H1 (cell line): ENCODE data around the gene TLE1. TPM values are rescaled to one million over a fixed set of nuclear protein-coding genes. Genes with fewer than 3 reads are reported as not detected.

Experiments
- CTCF ChIA-PET: fragments of 300-600 bp; sonication (Branson Sonifier 250); formaldehyde crosslinking; loops from one replicate; lab custom pipeline; 2021; ENCODE audit not compliant: partially characterized antibody; lab: Charles Lee
- POLR2A ChIA-PET: fragments of 300-600 bp; sonication (Branson Sonifier 250); formaldehyde crosslinking; loops from one replicate; lab custom pipeline; 2021; ENCODE audit warnings: inconsistent platforms; ENCODE audit not compliant: partially characterized antibody; lab: Charles Lee
- DNase-seq, 2 experiments: peaks; one replicate each; pipeline versions ENCODE4 v3.0.0 to v3.0.0-alpha.2; 2010 to 2022; ENCODE audit warnings: low spot score in 2 of 2, low read depth in 1 of 2, mixed read lengths in 1 of 2
- FAIRE-seq: peaks from 2 replicates; lab custom pipeline; 2011; peaks lifted over from hg19 to GRCh38; lab: Jason Lieb, UNC
- H2AFZ ChIP-seq: 2 replicates; pipeline ENCODE4 v1.8.1; 2012; ENCODE audit warnings: low read length, inconsistent platforms
- H2AK5ac ChIP-seq: 2 replicates; pipeline ENCODE4 v1.6.1; 2013; ENCODE audit warnings: low read depth, low read length
- H2BK120ac ChIP-seq: replicated peaks from 2 replicates; pipeline ENCODE3; 2013; ENCODE audit warnings: low read depth, low read length, inconsistent platforms
- H2BK12ac ChIP-seq: 2 replicates; pipeline ENCODE4 v1.6.1; 2013; ENCODE audit warnings: low read depth, low read length
- H2BK15ac ChIP-seq: 2 replicates; pipeline ENCODE4 v1.6.1; 2013; ENCODE audit warnings: low read length
- H2BK20ac ChIP-seq: 2 replicates; pipeline ENCODE4 v1.6.1; 2013; ENCODE audit warnings: low read length
- H2BK5ac ChIP-seq: 2 replicates; pipeline ENCODE4 v1.6.1; 2013; ENCODE audit warnings: low read depth, low read length
- H3K14ac ChIP-seq: 2 replicates; pipeline ENCODE4 v1.6.1; 2013; ENCODE audit warnings: inconsistent platforms; ENCODE audit not compliant: insufficient read length
- H3K18ac ChIP-seq: 2 replicates; pipeline ENCODE4 v1.6.1; 2013; ENCODE audit warnings: low read length; ENCODE audit errors: extremely low read depth
- H3K23ac ChIP-seq: 2 replicates; pipeline ENCODE4 v1.6.1; 2013; ENCODE audit warnings: inconsistent platforms; ENCODE audit not compliant: insufficient read length
- H3K23me2 ChIP-seq: 2 replicates; pipeline ENCODE4 v1.6.1; 2013; ENCODE audit warnings: low read depth, low read length
- H3K27ac ChIP-seq: 2 replicates; pipeline ENCODE4 v1.6.1; 2011; ENCODE audit warnings: low read depth, low read length, inconsistent platforms
- H3K27me3 ChIP-seq, 4 experiments: replicated peaks in 1 of 4; 1 replicate in 1 of 4; 2 replicates in 3 of 4; pipeline versions ENCODE4 v1.6.1 to v1.8.1; 2011 to 2013; ENCODE audit warnings: low read length in 3 of 4, mild to moderate bottlenecking in 3 of 4, inconsistent platforms in 2 of 4, mixed read lengths in 2 of 4, moderate library complexity in 1 of 4; ENCODE audit not compliant: control insufficient read depth in 3 of 4, insufficient read depth in 3 of 4; ENCODE audit errors: extremely low read depth in 1 of 4
- H3K36me3 ChIP-seq, 4 experiments: 2 replicates each; pipeline versions ENCODE4 v1.6.1 to v1.8.1; 2011 to 2013; ENCODE audit warnings: mild to moderate bottlenecking in 4 of 4, low read length in 3 of 4, moderate library complexity in 2 of 4, control low read depth in 1 of 4, inconsistent platforms in 1 of 4; ENCODE audit not compliant: insufficient read depth in 4 of 4, control insufficient read depth in 2 of 4
- H3K4ac ChIP-seq: replicated peaks from 2 replicates; pipeline ENCODE3; 2013; ENCODE audit warnings: low read length, low read depth, mixed read lengths, inconsistent platforms; ENCODE audit not compliant: insufficient read length
- H3K4me1 ChIP-seq, 4 experiments: replicated peaks in 1 of 4; 1 replicate in 1 of 4; 2 replicates in 3 of 4; pipeline versions ENCODE4 v1.6.1 to v1.8.1; 2011 to 2013; ENCODE audit warnings: low read length in 3 of 4, inconsistent platforms in 2 of 4, mixed read lengths in 1 of 4; ENCODE audit not compliant: insufficient read depth in 4 of 4, control insufficient read depth in 3 of 4
- H3K4me2 ChIP-seq, 2 experiments: 2 replicates each; pipeline versions ENCODE4 v1.6.1 to v1.8.1; 2011 to 2013; ENCODE audit warnings: low read depth in 2 of 2, low read length in 2 of 2, control low read depth in 1 of 2, inconsistent platforms in 1 of 2, mild to moderate bottlenecking in 1 of 2; ENCODE audit not compliant: insufficient read depth in 1 of 2
- H3K4me3 ChIP-seq, 4 experiments: fragments of 200-600, 300-600 bp in 1 of 4; sonication (generic), shearing (Covaris generic), sonication (Bioruptor Twin) in 1 of 4; 2 replicates each; pipeline versions ENCODE4 v1.5.1 to v1.8.1; 2011 to 2016; ENCODE audit warnings: low read length in 4 of 4, low read depth in 3 of 4, control low read depth in 2 of 4, inconsistent platforms in 2 of 4, mild to moderate bottlenecking in 2 of 4, mixed read lengths in 1 of 4, moderate library complexity in 1 of 4; ENCODE audit not compliant: insufficient read depth in 2 of 4; ENCODE audit errors: extremely low read depth in 1 of 4
- H3K56ac ChIP-seq: replicated peaks from 2 replicates; pipeline ENCODE3; 2013; ENCODE audit warnings: low read depth, mild to moderate bottlenecking, mixed read lengths, low read length, inconsistent platforms; ENCODE audit not compliant: insufficient read length
- H3K79me1 ChIP-seq: 2 replicates; pipeline ENCODE4 v1.6.1; 2013; ENCODE audit warnings: low read depth, low read length, control low read depth
- H3K79me2 ChIP-seq, 2 experiments: 2 replicates each; pipeline versions ENCODE4 v1.6.1 to v1.8.1; 2012 to 2013; ENCODE audit warnings: low read length in 2 of 2, mild to moderate bottlenecking in 2 of 2, inconsistent platforms in 1 of 2; ENCODE audit not compliant: insufficient read depth in 2 of 2, control insufficient read depth in 1 of 2
- H3K9ac ChIP-seq, 4 experiments: replicated peaks in 1 of 4; 1 replicate in 1 of 4; 2 replicates in 3 of 4; pipeline versions ENCODE4 v1.6.1 to v1.8.1; 2011 to 2013; ENCODE audit warnings: low read depth in 3 of 4, low read length in 3 of 4, control low read depth in 2 of 4, mild to moderate bottlenecking in 2 of 4, moderate library complexity in 2 of 4, inconsistent platforms in 1 of 4; ENCODE audit errors: extremely low read depth in 1 of 4
- H3K9me3 ChIP-seq, 2 experiments: 2 replicates each; pipeline versions ENCODE4 v1.6.1 to v1.8.1; 2012 to 2013; ENCODE audit warnings: mild to moderate bottlenecking in 2 of 2, moderate library complexity in 2 of 2, control low read depth in 1 of 2, inconsistent platforms in 1 of 2, low read depth in 1 of 2, low read length in 1 of 2, mixed read lengths in 1 of 2; ENCODE audit not compliant: insufficient read depth in 2 of 2
- H4K20me1 ChIP-seq, 2 experiments: replicated peaks in 1 of 2; 2 replicates each; pipeline versions ENCODE3 to v1.8.1; 2011 to 2013; ENCODE audit warnings: inconsistent platforms in 2 of 2, low read length in 2 of 2, mild to moderate bottlenecking in 1 of 2; ENCODE audit not compliant: insufficient read depth in 2 of 2, control insufficient read depth in 1 of 2
- H4K5ac ChIP-seq: 2 replicates; pipeline ENCODE4 v1.6.1; 2013; ENCODE audit warnings: low read length, low read depth, mixed read lengths, inconsistent platforms; ENCODE audit not compliant: insufficient read length
- H4K8ac ChIP-seq: 2 replicates; pipeline ENCODE4 v1.8.0; 2013; ENCODE audit warnings: mild to moderate bottlenecking, moderate library complexity, low read length, inconsistent platforms; ENCODE audit not compliant: insufficient read depth; ENCODE audit errors: extremely low read depth
- H4K91ac ChIP-seq: replicated peaks from 2 replicates; pipeline ENCODE3; 2013; ENCODE audit warnings: low read length, mixed read lengths, inconsistent platforms; ENCODE audit not compliant: insufficient read length
- CBX5 ChIP-seq: fragments of 300-800, 300-1000 bp; sonication (generic); IDR thresholded peaks from 2 replicates; pipeline ENCODE4 v1.7.1; 2016; ENCODE audit warnings: antibody characterized with exemption, low read length, low read depth
- CHD1 ChIP-seq: IDR thresholded peaks from 2 replicates; pipeline ENCODE4 v1.6.1; 2012; ENCODE audit warnings: low read depth, low read length, improper control_type of control experiment
- CHD2 ChIP-seq: IDR thresholded peaks from 2 replicates; pipeline ENCODE4 v1.6.1; 2012; ENCODE audit warnings: low read length, improper control_type of control experiment
- CTBP2 ChIP-seq: IDR thresholded peaks from 2 replicates; pipeline ENCODE4 v1.7.0; 2011; ENCODE audit warnings: borderline replicate concordance, mild to moderate bottlenecking, moderate library complexity, mixed read lengths, low read length; ENCODE audit not compliant: insufficient read depth, insufficient read length
- GTF2F1 ChIP-seq: IDR thresholded peaks from 2 replicates; pipeline ENCODE4 v1.6.1; 2012; ENCODE audit warnings: low read depth, low read length, improper control_type of control experiment, borderline replicate concordance
- JUN ChIP-seq: IDR thresholded peaks from 2 replicates; pipeline ENCODE4 v1.6.1; 2011; ENCODE audit warnings: low read depth, mild to moderate bottlenecking, improper control_type of control experiment, low read length
- JUND ChIP-seq: IDR thresholded peaks from 2 replicates; pipeline ENCODE4 v1.6.1; 2011; ENCODE audit warnings: mild to moderate bottlenecking, improper control_type of control experiment, low read length
- POLR2A ChIP-seq, 2 experiments: IDR thresholded peaks; 1 replicate in 1 of 2; 2 replicates in 1 of 2; pipeline ENCODE4 v1.6.1; 2011; ENCODE audit warnings: low read depth in 2 of 2, low read length in 2 of 2, mild to moderate bottlenecking in 2 of 2; ENCODE audit errors: control extremely low read depth in 1 of 2
- RFX5 ChIP-seq: IDR thresholded peaks from 2 replicates; pipeline ENCODE4 v1.6.1; 2011; ENCODE audit warnings: low read depth, low read length, improper control_type of control experiment, borderline replicate concordance
- SIRT6 ChIP-seq: IDR thresholded peaks from one replicate; pipeline ENCODE4 v1.7.1; 2012; ENCODE audit warnings: low read length, inconsistent platforms
- SIX5 ChIP-seq: IDR thresholded peaks from 2 replicates; pipeline ENCODE4 v1.6.1; 2011; ENCODE audit warnings: mild to moderate bottlenecking, low read depth, low read length
- SP1 ChIP-seq: IDR thresholded peaks from 2 replicates; pipeline ENCODE4 v1.6.1; 2011; ENCODE audit warnings: low read depth, low read length
- TEAD4 ChIP-seq: IDR thresholded peaks from 2 replicates; pipeline ENCODE4 v1.6.1; 2012; ENCODE audit warnings: low read depth, low read length, inconsistent platforms, mixed read lengths
- ZNF274 ChIP-seq: IDR thresholded peaks from 2 replicates; pipeline ENCODE4 v1.7.0; 2012; ENCODE audit warnings: low read length, borderline replicate concordance; ENCODE audit errors: extremely low read depth
- WGBS, 2 experiments: shearing (Covaris generic) in 1 of 2; methylation state at CpG; one replicate each; pipeline versions ENCODE4 v1.1.6 to v1.1.7; 2013 to 2015; ENCODE audit warnings: low lambda C conversion rate in 2 of 2, mixed read lengths in 2 of 2, inconsistent platforms in 1 of 2, low coverage in 1 of 2, missing lambda C conversion rate in 1 of 2; ENCODE audit not compliant: insufficient replicate concordance in 2 of 2, insufficient coverage in 1 of 2, insufficient read length in 1 of 2; ENCODE audit errors: extremely low coverage in 1 of 2, missing lambda C conversion rate in 1 of 2; 5-methylcytosine and 5-hydroxymethylcytosine counted together
- polyA plus RNA-seq, 7 experiments: library from polyadenylated mRNA; depleted of rRNA in 3 of 7; stranded (reverse) in 5 of 7; unstranded in 2 of 7; fragments of >200 nt in 5 of 7; fragments of 200-250 nt in 2 of 7; gene quantifications; 1 replicate in 5 of 7; 2 replicates in 1 of 7; 4 replicates in 1 of 7; pipeline versions ENCODE4 v1.2.1 to v1.2.3, GENCODE V29; 2011 to 2013; ENCODE audit warnings: missing spikeins in 2 of 7, mixed read lengths in 2 of 7
- total RNA-seq: library from RNA; stranded (reverse); fragmentation: NEBNext Ultra II Directional; extraction: Animal tissue kit (Norgen Biotek cat#: 25700); gene quantifications from 2 replicates; pipeline ENCODE4 v1.2.1, GENCODE V29; 2021
- TF ChIP-seq, protein P1 (sequence below): IDR thresholded peaks from 2 replicates; pipeline ENCODE4 v1.6.1; 2012; ENCODE audit warnings: inconsistent platforms

TLE1 gene
- total and polyA plus RNA-seq, 2 of the 8 experiments (the other 6 are each of a cell fraction or from before 2014, with no cell fraction given) = 81.8 to 91.6 TPM

DNA sequence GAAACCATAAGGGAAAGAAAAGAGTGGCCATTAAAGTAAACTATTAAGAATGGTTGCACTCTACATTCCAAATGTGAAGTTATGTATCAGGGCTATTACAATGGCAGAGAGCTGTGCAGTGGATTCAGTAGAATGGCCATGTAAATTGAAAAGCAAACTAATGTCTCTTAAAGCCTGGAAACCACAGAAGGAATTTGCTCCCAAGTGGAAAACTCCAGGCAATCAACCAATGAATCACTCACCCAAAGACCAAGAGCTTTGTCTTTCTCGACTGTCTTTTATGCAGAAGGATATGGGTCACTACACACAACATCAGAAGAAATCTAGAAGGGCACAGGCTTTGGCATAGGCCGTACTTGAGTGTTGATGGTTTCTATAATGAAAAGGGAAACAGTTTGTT is 114.9 kb downstream of the TLE1 start:
- Histone ChIP-seq H4K91ac (no peak overlapping the region), H3K14ac (no peak overlapping the region), H3K18ac (no peak overlapping the region), H3K56ac (no peak overlapping the region), H2BK15ac (no peak overlapping the region), H2AK5ac (no peak overlapping the region), H2AFZ (no peak overlapping the region), H2BK120ac (no peak overlapping the region), H3K23ac (no peak overlapping the region), H3K4ac (no peak overlapping the region), H3K27me3 (no peaks in the 10 kb centered on the region), H3K4me3 (no peak overlapping the region), H2BK5ac (no peak overlapping the region), H2BK20ac (no peak overlapping the region), H4K5ac (no peak overlapping the region), H3K27ac (no peak overlapping the region), H3K4me2 (no peak overlapping the region), H3K23me2 (0 out of 2 replicates have a peak, but pooled peaks cover 2% of the 10 kb centered on the region), H3K36me3 (no peaks in the 10 kb centered on the region; a peak in 1 of 8 replicates), H3K9me3 (no peaks in the 10 kb centered on the region), H4K8ac (no peak overlapping the region), H3K79me1 (no peaks in the 10 kb centered on the region), H3K79me2 (no peaks in the 10 kb centered on the region), H2BK12ac (no peak overlapping the region), H4K20me1 (no peaks in the 10 kb centered on the region), H3K9ac (no peak overlapping the region), H3K4me1 (peaks cover 0 to 11% (median under 1%) of the 10 kb centered on the region in 4 experiments; a peak in 2 of 7 replicates)
- DNase-seq (no peak), FAIRE-seq (no peak)
- ChIA-PET POLR2A (interaction anchor here (1.0 kb wide), 1 partner anchor 108 kb away, joined by 5 read pairs; no protein-coding TSS in a partner anchor), CTCF (interaction anchor here (1.0 kb wide), 1 partner anchor 76 kb away, joined by 3 read pairs; no protein-coding TSS in a partner anchor)
- 89% methylated on average over 2 of the region's 2 CpGs; no CpG with 5 or more reads in 1 of the 2 experiments for WGBS, 2 experiments
- no peak for TF ChIP-seq SIRT6
- TF ChIP-seq GTF2F1 = no peak
- TF ChIP-seq TEAD4 = no peak
- TF ChIP-seq SIX5 = no peak
- TF ChIP-seq, protein P1, sequence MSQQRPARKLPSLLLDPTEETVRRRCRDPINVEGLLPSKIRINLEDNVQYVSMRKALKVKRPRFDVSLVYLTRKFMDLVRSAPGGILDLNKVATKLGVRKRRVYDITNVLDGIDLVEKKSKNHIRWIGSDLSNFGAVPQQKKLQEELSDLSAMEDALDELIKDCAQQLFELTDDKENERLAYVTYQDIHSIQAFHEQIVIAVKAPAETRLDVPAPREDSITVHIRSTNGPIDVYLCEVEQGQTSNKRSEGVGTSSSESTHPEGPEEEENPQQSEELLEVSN = no peak
- TF ChIP-seq ZNF274 = no peak
- no peak for TF ChIP-seq RFX5
- TF ChIP-seq SP1 = no peak
- no peak for TF ChIP-seq POLR2A (IDR thresholded peaks at IDR 0.05; ENCODE audit: control extremely low read depth in 1 of 2, low read depth in 2 of 2, low read length in 2 of 2)
- TF ChIP-seq CHD2 = no peak
- TF ChIP-seq JUN = no peak
- no peak for TF ChIP-seq JUND
- no peak for TF ChIP-seq CTBP2
- no peak for TF ChIP-seq CHD1
- no peak for TF ChIP-seq CBX5
